HFFc6 (cell line): Measurements from ENCODE around the gene ST6GAL1. TPM values are rescaled to one million over a fixed set of nuclear protein-coding genes. Genes with fewer than 3 reads are reported as not detected.
"Not testable (repeated sequence)": the region's sequence is repeated elsewhere in the genome, so short reads cannot be mapped to it uniquely, and the experiment has no call there.

ENCODE experiments used
- DNase-seq: peaks from one replicate; pipeline ENCODE4 v3.0.0-alpha.2; 2018
- H3K27ac Mint-ChIP-seq: 2 replicates; pipeline ENCODE4 v1.8.0; 2020; ENCODE audit warnings: mild to moderate bottlenecking, mixed read lengths
- H3K27me3 Mint-ChIP-seq: 2 replicates; pipeline ENCODE4 v1.8.0; 2021; ENCODE audit warnings: mild to moderate bottlenecking, moderate library complexity, mixed read lengths; ENCODE audit not compliant: insufficient read depth
- H3K36me3 Mint-ChIP-seq: 2 replicates; pipeline ENCODE4 v1.8.0; 2021; ENCODE audit warnings: low read depth, mixed read lengths
- H3K4me1 Mint-ChIP-seq: 2 replicates; pipeline ENCODE4 v1.8.0; 2020; ENCODE audit warnings: low read depth, mixed read lengths
- H3K4me3 Mint-ChIP-seq: 2 replicates; pipeline ENCODE4 v1.8.0; 2020; ENCODE audit warnings: mild to moderate bottlenecking, moderate library complexity, mixed read lengths
- H3K9me3 Mint-ChIP-seq: 2 replicates; pipeline ENCODE4 v1.8.0; 2020; ENCODE audit warnings: mild to moderate bottlenecking, mixed read lengths
- CTCF ChIP-seq: fragments of 200-600 bp; sonication (generic); IDR thresholded peaks from 2 replicates; pipeline ENCODE4 v1.5.0; 2021; ENCODE audit warnings: antibody characterized with exemption, mild to moderate bottlenecking
- total RNA-seq, 6 experiments: library from RNA; stranded (reverse); fragmentation: NEBNext Ultra II Directional; extraction: Animal tissue kit (Norgen Biotek cat#: 25700); gene quantifications; 2 replicates in 1 of 6; 3 replicates in 5 of 6; pipeline ENCODE4 v1.2.3, GENCODE V29; 2021

Gene ST6GAL1
- total RNA-seq, 6 experiments from 2014 or later = 0.88 to 2.6 (median 1.9) TPM

GRCh38 chr3:186896006-186896405, 34.3 kb upstream of the ST6GAL1 start:
- no peak for DNase-seq
- no peak for TF ChIP-seq CTCF
- Mint-ChIP-seq H3K36me3 (no peaks in the 10 kb centered on the region), H3K27ac (no peak overlapping the region), H3K4me1 (no peaks in the 10 kb centered on the region), H3K4me3 (no peak overlapping the region), H3K27me3 (peaks cover 11% of the 10 kb centered on the region), H3K9me3 (no peaks in the 10 kb centered on the region)

DNA sequence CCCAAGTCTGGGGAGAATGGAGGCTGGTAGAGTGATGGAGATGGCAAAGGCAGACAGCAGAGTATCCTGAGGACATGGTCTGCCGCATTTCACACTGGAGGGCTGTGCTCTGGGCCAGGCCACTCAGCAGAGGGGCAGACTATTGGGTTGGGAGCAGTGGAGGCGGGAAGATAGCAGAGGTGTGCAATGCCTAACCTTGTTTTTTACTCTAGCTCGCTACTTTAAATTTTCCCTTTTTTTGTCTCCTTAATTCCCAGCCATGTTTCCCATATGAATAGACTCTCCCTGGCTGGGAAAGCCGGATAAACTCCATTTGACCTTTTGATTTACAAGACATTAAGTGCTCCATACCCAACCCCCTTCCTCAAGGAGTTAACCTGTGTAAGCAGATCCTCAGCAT, 33.5 kb upstream of the ST6GAL1 start:
- Mint-ChIP-seq H3K4me1 (no peaks in the 10 kb centered on the region), H3K27me3 (peaks cover 12% of the 10 kb centered on the region), H3K9me3 (no peaks in the 10 kb centered on the region), H3K36me3 (no peaks in the 10 kb centered on the region), H3K27ac (no peak overlapping the region), H3K4me3 (no peak overlapping the region)
- no peak for TF ChIP-seq CTCF
- no peak for DNase-seq

DNA sequence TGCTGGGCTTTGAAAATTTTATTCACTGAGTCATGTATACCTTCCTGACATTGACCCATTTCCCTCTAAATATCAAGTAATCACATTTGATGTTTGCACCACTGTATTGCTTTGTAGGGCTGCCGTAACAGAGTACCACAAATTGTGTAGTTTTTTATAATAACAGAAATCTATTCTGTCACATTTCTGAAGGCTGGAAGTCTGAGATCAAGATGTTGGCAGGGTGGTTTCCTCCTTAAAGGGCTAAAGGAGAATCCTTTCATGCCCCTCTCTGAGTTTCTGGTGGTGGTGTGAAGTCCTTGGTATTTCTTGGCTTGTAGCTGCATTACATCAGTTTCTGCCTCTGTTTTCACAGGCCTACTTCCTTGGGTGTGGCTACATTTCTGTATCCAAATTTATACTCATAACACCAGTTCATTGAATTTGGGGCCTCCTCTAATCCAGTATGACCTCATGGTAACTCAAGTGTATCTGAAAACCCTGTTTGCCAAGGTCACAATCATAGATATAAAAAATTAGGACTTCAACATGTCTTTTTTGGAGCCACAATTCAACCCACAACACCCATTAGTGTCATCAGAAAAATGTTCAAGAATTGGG, 29.1 kb upstream of the ST6GAL1 start:
- TF ChIP-seq CTCF = no peak
- H3K4me1 Mint-ChIP-seq = no peaks in the 10 kb centered on the region
- no peak for DNase-seq
- H3K36me3 Mint-ChIP-seq = peaks cover 5% of the 10 kb centered on the region; the same call in 1 of the 2 replicates
- peaks cover 10% of the 10 kb centered on the region for H3K9me3 Mint-ChIP-seq
- peaks cover 12% of the 10 kb centered on the region for H3K27me3 Mint-ChIP-seq
- no peak overlapping the region for H3K4me3 Mint-ChIP-seq
- no peak overlapping the region for H3K27ac Mint-ChIP-seq

- Mint-ChIP-seq H3K36me3 (peaks cover 5% of the 10 kb centered on the region; the same call in 1 of the 2 replicates), H3K4me1 (no peaks in the 10 kb centered on the region), H3K27ac (no peak overlapping the region), H3K27me3 (peaks cover 15% of the 10 kb centered on the region), H3K4me3 (no peak overlapping the region), H3K9me3 (peaks cover 10% of the 10 kb centered on the region)
- no peak for TF ChIP-seq CTCF
- no peak for DNase-seq
Measured at GRCh38 chr3:186902154-186902553, 28.2 kb upstream of the ST6GAL1 start.

DNA sequence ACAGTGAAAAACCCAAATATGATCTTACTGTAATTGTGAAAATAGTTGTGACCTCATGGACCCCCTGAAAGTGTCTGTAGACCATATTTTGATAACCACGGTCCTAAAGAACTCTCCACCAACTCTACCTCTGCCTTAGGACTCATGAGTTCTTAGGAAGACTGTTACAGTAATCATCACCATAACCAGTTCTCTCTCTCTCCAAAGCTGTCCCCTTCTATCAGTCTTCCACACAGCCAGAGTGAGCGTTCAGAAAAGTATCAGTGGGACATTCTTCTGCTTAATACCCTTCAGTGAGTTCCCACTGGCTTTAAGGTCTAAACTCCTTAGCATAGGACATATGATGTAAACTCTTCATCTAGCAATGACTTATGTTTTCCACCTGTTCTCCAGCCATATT, 27.6 kb upstream of the ST6GAL1 start:
- Mint-ChIP-seq H3K36me3 (peaks cover 5% of the 10 kb centered on the region; the same call in 1 of the 2 replicates), H3K9me3 (peaks cover 10% of the 10 kb centered on the region), H3K27ac (no peak overlapping the region), H3K4me1 (no peaks in the 10 kb centered on the region), H3K27me3 (peaks cover 15% of the 10 kb centered on the region), H3K4me3 (no peak overlapping the region)
- no peak for DNase-seq
- no peak for TF ChIP-seq CTCF

DNA sequence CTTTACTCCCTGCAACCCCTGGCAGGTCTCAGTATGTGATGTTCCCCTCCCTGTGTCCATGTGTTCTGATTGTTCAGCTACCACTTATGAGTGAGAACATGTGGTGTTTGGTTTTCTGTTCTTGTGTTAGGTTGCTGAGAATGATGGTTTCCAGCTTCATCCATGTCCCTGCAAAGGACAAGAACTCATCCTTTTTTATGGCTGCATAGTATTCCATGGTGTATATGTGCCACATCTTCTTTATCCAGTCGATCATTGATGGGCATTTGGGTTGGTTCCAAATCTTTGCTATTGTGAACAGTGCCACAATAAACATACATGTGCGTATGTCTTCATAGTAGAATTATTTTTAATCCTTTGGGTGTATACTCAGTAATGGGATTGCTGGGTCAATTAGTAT, 26.6 kb upstream of the ST6GAL1 start:
- H3K36me3 Mint-ChIP-seq, H3K4me3 Mint-ChIP-seq, H3K27ac Mint-ChIP-seq, H3K4me1 Mint-ChIP-seq, H3K9me3 Mint-ChIP-seq, DNase-seq: not testable (repeated sequence)
- H3K27me3 Mint-ChIP-seq = peaks cover 15% of the 10 kb centered on the region

DNA sequence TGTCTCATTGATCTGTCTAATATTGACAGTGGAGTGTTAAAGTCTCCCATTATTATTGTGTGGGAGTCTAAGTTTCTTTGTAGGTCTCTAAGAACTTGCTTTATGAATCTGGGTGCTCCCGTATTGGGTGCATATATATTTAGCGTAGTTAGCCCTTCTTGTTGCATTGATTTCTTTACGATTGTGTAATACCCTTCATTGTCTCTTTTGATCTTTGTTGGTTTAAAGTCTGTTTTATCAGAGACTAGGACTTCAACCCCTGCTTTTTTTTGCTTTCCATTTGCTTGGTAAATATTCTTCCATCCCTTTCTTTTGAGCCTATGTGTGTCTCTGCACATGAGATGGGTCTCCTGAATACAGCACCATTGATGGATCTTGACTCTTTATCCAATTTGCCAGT, 23.3 kb upstream of the ST6GAL1 start:
- H3K27me3 Mint-ChIP-seq = peaks cover 13% of the 10 kb centered on the region
- not testable (repeated sequence) for H3K4me1 Mint-ChIP-seq, DNase-seq, H3K4me3 Mint-ChIP-seq, H3K27ac Mint-ChIP-seq, H3K9me3 Mint-ChIP-seq, H3K36me3 Mint-ChIP-seq
